Neural progenitor cell (in vitro differentiated cells): Measurements from ENCODE around the gene ZMYM4.

Experiments
- CTCF ChIP-seq: fragments of 200-600 bp; sonication (generic); IDR thresholded peaks from 2 replicates; pipeline ENCODE4 v1.5.1; 2017; ENCODE audit warnings: antibody characterized with exemption, mild to moderate bottlenecking
- EZH2phosphoT487 ChIP-seq: fragments of 200-600 bp; sonication (generic); IDR thresholded peaks from 2 replicates; pipeline ENCODE4 v1.6.1; 2017; ENCODE audit warnings: antibody characterized with exemption

DNA sequence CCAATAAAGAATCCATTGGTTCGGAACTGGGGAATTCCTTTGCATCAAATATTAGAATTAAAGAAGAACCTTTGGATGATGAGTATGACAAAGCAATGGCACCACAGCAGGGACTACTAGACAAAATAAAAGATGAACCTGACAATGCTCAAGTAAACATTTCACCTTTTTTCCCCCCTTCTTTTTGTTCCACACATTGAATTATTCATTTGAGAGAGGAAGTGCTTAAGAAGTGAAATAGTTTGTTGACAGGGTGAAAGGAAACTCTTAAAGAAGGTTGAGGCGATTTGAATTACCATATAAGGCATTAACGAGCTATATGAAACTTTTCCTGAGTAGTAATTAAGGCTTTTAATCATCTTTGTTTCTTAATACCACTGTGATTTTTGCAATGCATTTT lies 93.1 kb downstream of the ZMYM4 start:
- TF ChIP-seq CTCF (no peak), EZH2phosphoT487 (no peak)
